GM19438 (cell line): Measurements from ENCODE around the gene ERICH6.

Source experiments
- ATAC-seq: cut with Tn5 transposase; IDR thresholded peaks from one replicate; pipeline ENCODE4 v1.9.1; 2021; ENCODE audit warnings: low read depth; ENCODE audit not compliant: unreplicated experiment

Gene ERICH6

DNA sequence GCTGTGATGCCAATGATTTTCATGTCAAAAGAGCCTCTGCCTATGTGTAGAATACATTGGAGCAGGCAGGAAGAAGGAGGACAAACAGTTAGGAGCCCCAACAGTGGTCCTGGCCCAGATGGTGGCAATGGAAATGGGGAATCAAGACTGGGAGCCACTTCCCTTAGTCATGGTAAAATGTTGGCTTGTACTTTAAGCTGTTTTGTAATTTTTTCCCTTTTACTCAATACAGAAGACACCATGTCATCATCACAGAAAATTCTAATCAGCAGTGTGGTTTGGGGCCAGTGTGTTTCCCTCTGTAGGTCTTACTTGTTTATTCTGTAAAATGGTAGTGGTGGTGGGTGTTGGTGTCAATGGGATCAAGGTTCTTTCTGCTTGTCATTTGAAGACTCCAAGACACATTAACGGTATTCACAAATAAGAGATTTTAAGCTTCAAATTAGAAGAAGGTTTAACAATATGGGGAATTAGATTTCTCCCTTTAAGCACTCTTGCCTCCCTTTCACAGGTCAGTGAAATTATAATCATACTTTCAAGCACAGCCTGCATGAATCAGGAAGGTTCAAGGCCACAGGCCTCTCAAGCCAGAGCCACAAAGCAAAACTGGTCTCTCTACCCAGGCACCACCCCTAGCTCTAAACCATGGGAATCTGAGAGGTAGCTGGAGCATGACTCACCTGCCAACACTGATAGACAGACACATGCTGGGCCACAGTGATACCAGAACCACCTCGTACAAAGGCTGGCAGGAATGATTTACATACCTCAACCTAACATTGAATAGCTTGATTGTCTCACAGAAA, 34.4 kb upstream of the ERICH6 start:
- no peak for ATAC-seq

- ATAC-seq = no peak
Measured at GRCh38 chr3:150736903-150737832, 33.4 kb upstream of the ERICH6 start.

DNA sequence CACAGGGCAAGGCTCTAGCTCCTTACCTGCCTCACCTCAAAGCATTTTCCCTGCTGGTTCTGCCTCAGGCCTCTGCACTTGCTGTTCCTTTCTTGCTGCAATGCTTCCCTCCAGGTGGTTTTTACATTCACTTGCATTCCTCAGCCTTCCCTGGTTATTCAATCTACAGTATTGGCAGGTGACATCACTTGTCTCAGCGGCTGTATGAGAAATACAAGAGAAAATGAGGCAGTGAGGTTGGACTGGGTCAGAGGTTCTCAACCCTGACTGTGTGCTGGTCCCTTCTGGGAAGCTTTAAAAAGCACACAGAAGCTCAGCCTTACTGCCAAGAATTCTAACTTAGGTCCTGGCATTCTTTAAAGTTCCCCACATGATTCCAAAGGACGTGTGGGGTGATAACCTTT, 32.6 kb upstream of the ERICH6 start:
- no peak for ATAC-seq

DNA sequence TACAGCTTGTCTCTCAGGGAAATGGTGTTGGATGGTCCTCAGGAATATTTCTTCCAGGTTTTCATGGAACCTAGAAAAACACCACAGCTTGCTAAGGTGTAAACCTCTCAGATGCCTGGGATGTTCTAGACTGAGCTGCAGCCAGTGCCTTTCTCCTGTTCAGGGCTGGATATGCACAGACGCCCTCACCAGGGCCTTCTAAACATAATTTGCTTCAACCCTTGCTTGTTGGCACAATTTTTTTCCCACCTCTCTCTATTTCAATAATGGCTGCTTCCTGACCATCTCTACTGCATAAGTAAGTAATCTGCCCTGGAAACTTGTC, 31.0 kb upstream of the ERICH6 start:
- ATAC-seq = no peak

- ATAC-seq = no peak
Measured at GRCh38 chr3:150733936-150734794, 30.4 kb upstream of the ERICH6 start.

GRCh38 chr3:150733373-150733935, 29.7 kb upstream of the ERICH6 start:
- no peak for ATAC-seq

- ATAC-seq = no peak
Measured at GRCh38 chr3:150729682-150730360, 26.1 kb upstream of the ERICH6 start.

- ATAC-seq = no peak
Measured at GRCh38 chr3:150727653-150728502, 24.2 kb upstream of the ERICH6 start.

DNA sequence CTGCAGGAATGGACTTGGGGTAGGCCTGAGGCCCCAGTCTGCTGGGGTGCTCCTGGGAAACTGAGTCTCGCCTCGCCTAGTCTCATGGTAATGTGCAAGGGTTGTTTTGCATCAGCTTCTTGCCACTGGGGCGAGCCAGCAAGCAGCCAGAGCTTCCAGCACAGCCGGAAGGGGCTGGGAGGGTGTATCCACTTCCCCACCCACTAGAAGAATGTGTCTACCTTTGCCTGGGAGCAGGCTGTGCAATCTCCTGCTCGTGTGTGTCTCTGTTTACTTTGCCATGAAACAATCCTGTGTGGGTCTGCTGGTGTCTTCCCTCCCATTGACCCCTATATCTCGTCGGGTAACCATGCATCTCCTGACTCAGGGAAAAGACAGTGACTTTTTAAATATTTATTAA, 21.8 kb upstream of the ERICH6 start:
- ATAC-seq = no peak

GRCh38 chr3:150723946-150724345, 20.2 kb upstream of the ERICH6 start:
- ATAC-seq = no peak

GRCh38 chr3:150722267-150722666, 18.5 kb upstream of the ERICH6 start:
- no peak for ATAC-seq

- ATAC-seq = peak; percentile 63
Measured at GRCh38 chr3:150721285-150722130, 17.8 kb upstream of the ERICH6 start.

DNA sequence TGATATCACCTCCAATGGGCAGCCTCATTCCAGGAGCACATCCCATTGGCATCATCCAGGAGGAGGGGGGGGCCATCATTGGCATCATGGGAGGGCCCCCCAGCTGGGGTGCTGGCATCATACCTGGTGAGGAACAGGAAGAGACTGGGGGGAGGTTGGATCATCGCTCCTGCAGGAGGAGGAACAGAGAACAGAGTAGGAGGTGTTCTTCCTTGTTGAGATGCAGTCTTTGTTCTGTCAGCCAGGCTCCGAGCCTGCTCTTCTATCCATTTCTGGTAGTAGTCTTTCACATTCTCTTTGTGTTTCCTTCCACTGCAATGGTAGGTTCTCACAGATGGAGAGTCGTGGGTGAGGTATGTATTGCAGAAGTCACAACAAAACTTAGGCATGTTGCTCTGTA, 16.7 kb upstream of the ERICH6 start:
- ATAC-seq = no peak

GRCh38 chr3:150710097-150710496, 6.4 kb upstream of the ERICH6 start:
- no peak for ATAC-seq

GRCh38 chr3:150703299-150703755, 393 bp downstream of the ERICH6 start:
- peak; percentile 42 for ATAC-seq

DNA sequence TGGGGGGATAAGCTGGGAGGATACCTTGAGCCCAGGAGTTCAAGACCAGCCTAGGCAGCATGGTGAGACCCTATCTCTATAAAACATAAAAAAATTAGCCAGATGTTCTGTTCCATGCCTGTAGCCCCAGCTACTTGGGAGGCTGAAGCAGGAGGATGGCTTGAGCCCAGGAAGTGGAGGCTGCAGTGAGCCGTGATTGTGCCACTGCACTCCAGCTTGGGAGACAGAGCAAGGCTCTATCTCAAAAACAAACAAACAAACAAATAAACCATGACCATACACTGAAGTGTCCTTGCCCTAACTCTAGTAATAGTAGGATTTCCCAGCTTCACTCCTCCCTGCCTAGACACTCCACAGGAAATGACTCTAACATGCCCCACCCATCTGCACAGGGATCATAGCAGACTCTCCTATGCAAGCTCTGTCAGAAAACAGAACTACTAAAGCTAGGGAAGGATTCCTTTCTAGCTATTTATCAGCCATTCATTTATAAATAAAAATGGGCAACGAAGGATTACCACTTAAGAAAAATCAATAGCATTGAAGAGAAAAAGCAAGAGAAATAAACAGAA, 4.6 kb downstream of the ERICH6 start:
- ATAC-seq = no peak

DNA sequence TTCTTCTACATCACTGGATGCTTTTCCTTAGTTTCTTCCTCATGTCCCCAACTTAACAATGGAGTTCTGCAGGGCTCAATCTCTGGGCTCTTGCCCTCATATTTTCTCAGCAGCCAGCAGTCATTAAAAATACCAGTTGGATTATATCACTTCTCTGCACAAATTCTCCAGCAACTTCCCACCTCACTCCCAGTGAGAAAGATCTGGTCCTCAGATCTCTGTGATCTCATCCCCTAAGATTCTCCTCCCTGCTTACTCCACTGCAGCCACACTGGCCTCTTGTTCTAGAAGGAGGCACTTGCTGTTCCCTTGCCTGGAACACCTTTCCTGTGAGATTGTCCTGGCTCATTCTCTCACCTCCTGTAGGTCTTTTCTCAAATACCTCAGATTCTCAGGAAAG, 6.1 kb downstream of the ERICH6 start:
- no peak for ATAC-seq
